Measurements from ENCODE around the gene MAIP1. TPM values are rescaled to one million over a fixed set of nuclear protein-coding genes. Genes with fewer than 3 reads are reported as not detected.

MAIP1 gene
- total and polyA plus RNA-seq, 7 donors = 18.2 to 52.3 (median 27.7) TPM

DNA sequence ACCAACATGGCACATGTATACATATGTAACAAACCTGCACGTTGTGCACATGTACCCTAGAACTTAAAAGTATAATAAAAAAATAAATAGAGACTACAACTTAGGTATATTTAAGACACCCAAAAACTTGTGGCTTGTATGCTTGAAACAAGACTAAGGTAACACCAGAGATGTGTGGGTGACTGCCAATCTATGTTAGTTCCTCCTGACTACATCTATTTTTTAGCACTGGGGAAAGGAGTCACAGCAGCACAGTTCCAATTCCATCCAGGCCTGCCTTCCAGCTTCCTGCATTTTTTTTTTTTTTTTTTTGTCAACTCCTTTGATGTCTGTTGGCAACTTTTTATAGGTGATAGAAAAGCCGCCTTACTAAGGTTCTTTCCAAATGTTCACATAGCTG is 26.1 kb upstream of the MAIP1 start:
- Histone ChIP-seq H3K27ac (no peak overlapping the region), H3K9me3 (no peaks in the 10 kb centered on the region), H3K4me1 (no peaks in the 10 kb centered on the region), H3K36me3 (ENCODE audit: insufficient read depth in 1 of 2, low read depth in 1 of 2) (peaks cover 2 to 58% of the 10 kb centered on the region in 2 donors), H3K4me3 (no peak overlapping the region), H3K27me3 (ENCODE audit: insufficient read depth in 3 of 3, low read length in 2 of 3) (no peaks in the 10 kb centered on the region)
- ATAC-seq = no peak
- no peak for DNase-seq
- WGBS, 3 donors = 72 to 82% (median 76%) methylated on average over 2 of the region's 2 CpGs
- TF ChIP-seq, protein P1, sequence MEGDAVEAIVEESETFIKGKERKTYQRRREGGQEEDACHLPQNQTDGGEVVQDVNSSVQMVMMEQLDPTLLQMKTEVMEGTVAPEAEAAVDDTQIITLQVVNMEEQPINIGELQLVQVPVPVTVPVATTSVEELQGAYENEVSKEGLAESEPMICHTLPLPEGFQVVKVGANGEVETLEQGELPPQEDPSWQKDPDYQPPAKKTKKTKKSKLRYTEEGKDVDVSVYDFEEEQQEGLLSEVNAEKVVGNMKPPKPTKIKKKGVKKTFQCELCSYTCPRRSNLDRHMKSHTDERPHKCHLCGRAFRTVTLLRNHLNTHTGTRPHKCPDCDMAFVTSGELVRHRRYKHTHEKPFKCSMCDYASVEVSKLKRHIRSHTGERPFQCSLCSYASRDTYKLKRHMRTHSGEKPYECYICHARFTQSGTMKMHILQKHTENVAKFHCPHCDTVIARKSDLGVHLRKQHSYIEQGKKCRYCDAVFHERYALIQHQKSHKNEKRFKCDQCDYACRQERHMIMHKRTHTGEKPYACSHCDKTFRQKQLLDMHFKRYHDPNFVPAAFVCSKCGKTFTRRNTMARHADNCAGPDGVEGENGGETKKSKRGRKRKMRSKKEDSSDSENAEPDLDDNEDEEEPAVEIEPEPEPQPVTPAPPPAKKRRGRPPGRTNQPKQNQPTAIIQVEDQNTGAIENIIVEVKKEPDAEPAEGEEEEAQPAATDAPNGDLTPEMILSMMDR (IDR thresholded peaks at IDR 0.05) = no peak
- intact Hi-C loops (cut with DNase I) = no loop called here

- DNase-seq (no peak), ATAC-seq (peak; percentile 34 to 65 (median 54))
- peaks cover 4% of the 10 kb centered on the region for H3K4me1 ChIP-seq
- no peak overlapping the region for H3K4me3 ChIP-seq
- no peaks in the 10 kb centered on the region for H3K27me3 ChIP-seq (ENCODE audit: insufficient read depth in 3 of 3, low read length in 2 of 3)
- 62 to 76% (median 69%) methylated on average over 4 of the region's 4 CpGs for WGBS, 3 donors
- no peaks in the 10 kb centered on the region for H3K9me3 ChIP-seq
- H3K27ac ChIP-seq = no peak overlapping the region
- TF ChIP-seq, protein P1 (IDR thresholded peaks at IDR 0.05) = no peak
- intact Hi-C loops (cut with DNase I) = no loop called here
- peaks cover 2 to 69% of the 10 kb centered on the region in 2 donors for H3K36me3 ChIP-seq (ENCODE audit: insufficient read depth in 1 of 2, low read depth in 1 of 2)
Measured at GRCh38 chr2:199932312-199932855, 23.0 kb upstream of the MAIP1 start.

DNA sequence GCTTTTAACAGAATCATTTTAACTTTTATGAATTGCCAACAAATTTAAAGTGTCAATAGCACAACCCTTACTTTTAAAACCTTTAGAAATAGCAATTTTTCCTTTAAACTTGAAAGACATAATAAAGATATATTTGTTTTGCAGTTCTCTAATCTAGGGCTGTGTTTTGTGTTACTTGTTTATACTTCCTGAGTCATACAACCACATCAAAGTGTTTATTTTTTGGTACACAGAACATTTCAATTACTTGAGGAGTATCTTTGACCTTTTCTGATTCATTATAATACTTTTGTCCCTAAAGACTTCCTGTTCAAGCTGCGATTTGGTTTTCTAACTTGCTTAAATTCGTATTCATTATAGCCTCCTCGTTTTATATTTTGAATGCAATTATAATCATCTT is 21.9 kb upstream of the MAIP1 start:
- ATAC-seq = no peak

DNA sequence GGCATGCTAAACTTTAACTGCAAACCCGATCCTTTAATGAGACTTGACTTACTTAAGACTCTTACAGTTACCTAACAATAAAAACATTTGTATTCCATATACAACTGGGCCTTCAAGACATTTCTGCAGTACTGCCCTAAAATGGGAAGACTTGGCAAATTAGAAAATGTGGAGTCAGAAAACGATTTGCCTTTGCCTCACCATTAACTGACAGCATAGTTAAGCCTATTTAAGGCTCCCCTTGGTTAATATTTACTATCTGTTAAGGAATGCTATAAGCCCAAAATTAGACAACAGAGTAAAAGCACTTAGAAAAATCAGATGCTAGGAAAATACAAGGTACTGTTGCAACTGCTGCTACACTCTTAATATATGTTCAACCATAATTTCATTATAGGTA is 18.8 kb upstream of the MAIP1 start:
- DNase-seq (no peak), ATAC-seq (no peak)
- Histone ChIP-seq H3K27ac (no peak overlapping the region), H3K4me1 (peaks cover 8% of the 10 kb centered on the region), H3K9me3 (no peaks in the 10 kb centered on the region), H3K36me3 (ENCODE audit: insufficient read depth in 1 of 2, low read depth in 1 of 2) (peaks cover 2 to 76% of the 10 kb centered on the region in 2 donors), H3K4me3 (no peak overlapping the region), H3K27me3 (ENCODE audit: insufficient read depth in 3 of 3, low read length in 2 of 3) (no peaks in the 10 kb centered on the region)
- 79 to 87% (median 82%) methylated on average over 2 of the region's 2 CpGs for whole genome bisulfite sequencing, 3 donors
- TF ChIP-seq, protein P1 (IDR thresholded peaks at IDR 0.05) = no peak
- intact Hi-C loops (cut with DNase I) = loop anchor here in 1 of 2 donors (5.0 kb wide), 2 partner anchors 84 to 229 kb away; partner anchors contain the start of gene FTCDNL1

More for the DNA sequence above, 21.9 kb upstream of the MAIP1 start:
- TF ChIP-seq, protein P1 (IDR thresholded peaks at IDR 0.05) = no peak
- 73 to 86% (median 82%) methylated on average over 3 of the region's 3 CpGs for WGBS, 3 donors
- intact Hi-C loops (cut with DNase I) = no loop called here
- H3K4me3 ChIP-seq = no peak overlapping the region
- no peak for DNase-seq
- no peak overlapping the region for H3K27ac ChIP-seq
- peaks cover 2 to 69% of the 10 kb centered on the region in 2 donors for H3K36me3 ChIP-seq (ENCODE audit: insufficient read depth in 1 of 2, low read depth in 1 of 2)
- no peaks in the 10 kb centered on the region for H3K9me3 ChIP-seq
- H3K27me3 ChIP-seq (ENCODE audit: insufficient read depth in 3 of 3, low read length in 2 of 3) = no peaks in the 10 kb centered on the region
- H3K4me1 ChIP-seq = peaks cover 8% of the 10 kb centered on the region

DNA sequence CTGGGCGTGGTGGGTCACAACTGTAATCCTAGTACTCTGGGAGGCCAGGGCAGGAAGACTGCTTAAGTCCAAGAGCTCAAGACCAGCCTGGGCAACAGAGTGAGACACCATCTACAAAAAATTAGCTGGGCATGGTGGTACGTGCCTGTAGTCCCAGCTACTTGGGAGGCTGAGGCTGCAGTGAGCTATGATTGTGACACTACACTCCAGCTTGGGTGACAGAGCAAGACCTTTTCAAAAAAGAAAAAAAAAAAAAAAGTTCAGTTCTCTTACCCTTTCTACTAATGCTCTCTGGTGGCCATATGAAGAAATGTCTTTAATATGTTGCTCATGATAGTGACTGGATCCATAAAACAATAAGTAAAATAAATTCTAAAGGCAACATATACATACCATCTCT is 15.0 kb upstream of the MAIP1 start:
- no peak overlapping the region for H3K4me3 ChIP-seq
- peak; percentile 61 to 78 (median 72) for ATAC-seq
- WGBS, 3 donors = 78 to 92% (median 89%) methylated on average over 2 of the region's 2 CpGs
- H3K27ac ChIP-seq = no peak overlapping the region
- intact Hi-C loops (cut with DNase I) = loop anchor here in 1 of 2 donors (10.0 kb wide), 2 partner anchors 86 to 236 kb away; partner anchors contain the start of gene FTCDNL1
- peaks cover 8% of the 10 kb centered on the region for H3K4me1 ChIP-seq
- H3K9me3 ChIP-seq = no peaks in the 10 kb centered on the region
- H3K36me3 ChIP-seq (ENCODE audit: insufficient read depth in 1 of 2, low read depth in 1 of 2) = peaks cover 6 to 70% of the 10 kb centered on the region in 2 donors
- no peak for DNase-seq
- H3K27me3 ChIP-seq (ENCODE audit: insufficient read depth in 3 of 3, low read length in 2 of 3) = no peaks in the 10 kb centered on the region
- TF ChIP-seq, protein P1 (IDR thresholded peaks at IDR 0.05) = peak; percentile 43

Data from psoas muscle (tissue), 8 donors.